ENCODE measurements around the gene TPSD1. TPM values are rescaled to one million over a fixed set of nuclear protein-coding genes. Genes with fewer than 3 reads are reported as not detected.

The TPSD1 gene
- total and polyA plus RNA-seq, 8 donors: 0.70 to 7.6 (median 4.5) TPM; not detected in 4

GRCh38 chr16:1286513-1287094, 30.7 kb downstream of the TPSD1 start:
- peaks cover 0 to 16% (median 7%) of the 10 kb centered on the region in 4 donors for H3K4me1 ChIP-seq
- intact Hi-C loops (cut with DNase I; ENCODE audit: low total_unique reads): no loop called here
- H3K4me3 ChIP-seq: no peak overlapping the region
- DNase-seq: no peak
- TF ChIP-seq POLR2A (IDR thresholded peaks at IDR 0.05) (no peak), POLR2AphosphoS5 (IDR thresholded peaks at IDR 0.05) (no peak), EP300 (IDR thresholded peaks at IDR 0.05) (no peak), CTCF (IDR thresholded peaks at IDR 0.05) (no peak)
- H3K36me3 ChIP-seq: no peaks in the 10 kb centered on the region
- H3K9me3 ChIP-seq: no peaks in the 10 kb centered on the region
- no peak overlapping the region for H3K27ac ChIP-seq
- peaks cover 20 to 89% (median 52%) of the 10 kb centered on the region in 3 donors for H3K27me3 ChIP-seq
- 74 to 86% (median 78%) methylated on average over 12 to 25 of the region's 25 CpGs for WGBS, 5 donors

GRCh38 chr16:1287982-1288670, 32.3 kb downstream of the TPSD1 start:
- H3K36me3 ChIP-seq: no peaks in the 10 kb centered on the region
- 47 to 58% (median 51%) methylated on average over 25 to 40 of the region's 40 CpGs for WGBS, 5 donors
- peaks cover 20 to 98% (median 56%) of the 10 kb centered on the region in 3 donors for H3K27me3 ChIP-seq
- intact Hi-C loops (cut with DNase I; ENCODE audit: low total_unique reads): no loop called here
- H3K4me1 ChIP-seq: peaks cover 0 to 16% (median 7%) of the 10 kb centered on the region in 4 donors
- no peak for TF ChIP-seq CTCF (IDR thresholded peaks at IDR 0.05)
- no peak for TF ChIP-seq POLR2AphosphoS5 (IDR thresholded peaks at IDR 0.05)
- TF ChIP-seq POLR2A (IDR thresholded peaks at IDR 0.05): no peak
- TF ChIP-seq EP300 (IDR thresholded peaks at IDR 0.05): no peak
- no peak overlapping the region for H3K4me3 ChIP-seq
- H3K9me3 ChIP-seq: no peaks in the 10 kb centered on the region
- H3K27ac ChIP-seq: no peak overlapping the region
- DNase-seq: peak in 1 of 2 donors; percentile 37

- intact Hi-C loops (cut with DNase I; ENCODE audit: low total_unique reads): no loop called here
- H3K9me3 ChIP-seq: no peaks in the 10 kb centered on the region
- no peak overlapping the region for H3K27ac ChIP-seq
- no peak overlapping the region for H3K4me3 ChIP-seq
- peaks cover 20 to 98% (median 56%) of the 10 kb centered on the region in 3 donors for H3K27me3 ChIP-seq
- peak in 1 of 2 donors; percentile 55 for DNase-seq
- TF ChIP-seq EP300 (IDR thresholded peaks at IDR 0.05): no peak
- WGBS, 5 donors: 14 to 28% (median 27%) methylated on average over 10 to 20 of the region's 20 CpGs
- H3K36me3 ChIP-seq: no peaks in the 10 kb centered on the region
- peaks cover 0 to 16% (median 7%) of the 10 kb centered on the region in 4 donors for H3K4me1 ChIP-seq
Measured at GRCh38 chr16:1288813-1289476, 33.1 kb downstream of the TPSD1 start.

GRCh38 chr16:1289477-1289866, 33.6 kb downstream of the TPSD1 start:
- WGBS, 5 donors: 6 to 15% (median 10%) methylated on average over 12 to 17 of the region's 17 CpGs
- Histone ChIP-seq H3K9me3 (no peaks in the 10 kb centered on the region), H3K4me3 (no peak overlapping the region), H3K36me3 (no peaks in the 10 kb centered on the region), H3K27me3 (peaks cover 20 to 98% (median 56%) of the 10 kb centered on the region in 3 donors), H3K27ac (no peak overlapping the region), H3K4me1 (peaks cover 0 to 16% (median 7%) of the 10 kb centered on the region in 4 donors)
- intact Hi-C loops (cut with DNase I; ENCODE audit: low total_unique reads): no loop called here
- no peak for TF ChIP-seq POLR2AphosphoS5 (IDR thresholded peaks at IDR 0.05)
- TF ChIP-seq CTCF (IDR thresholded peaks at IDR 0.05): no peak
- TF ChIP-seq EP300 (IDR thresholded peaks at IDR 0.05): no peak
- no peak for TF ChIP-seq POLR2A (IDR thresholded peaks at IDR 0.05)
- DNase-seq: no peak

All from stomach (tissue), 9 donors.